Fibroblast of upper back skin (primary cell): ENCODE data around the gene BMPR1A.

ENCODE experiments used
- DNase-seq: peaks from one replicate; pipeline ENCODE4 v3.0.0-alpha.2; 2013

Gene BMPR1A

DNA sequence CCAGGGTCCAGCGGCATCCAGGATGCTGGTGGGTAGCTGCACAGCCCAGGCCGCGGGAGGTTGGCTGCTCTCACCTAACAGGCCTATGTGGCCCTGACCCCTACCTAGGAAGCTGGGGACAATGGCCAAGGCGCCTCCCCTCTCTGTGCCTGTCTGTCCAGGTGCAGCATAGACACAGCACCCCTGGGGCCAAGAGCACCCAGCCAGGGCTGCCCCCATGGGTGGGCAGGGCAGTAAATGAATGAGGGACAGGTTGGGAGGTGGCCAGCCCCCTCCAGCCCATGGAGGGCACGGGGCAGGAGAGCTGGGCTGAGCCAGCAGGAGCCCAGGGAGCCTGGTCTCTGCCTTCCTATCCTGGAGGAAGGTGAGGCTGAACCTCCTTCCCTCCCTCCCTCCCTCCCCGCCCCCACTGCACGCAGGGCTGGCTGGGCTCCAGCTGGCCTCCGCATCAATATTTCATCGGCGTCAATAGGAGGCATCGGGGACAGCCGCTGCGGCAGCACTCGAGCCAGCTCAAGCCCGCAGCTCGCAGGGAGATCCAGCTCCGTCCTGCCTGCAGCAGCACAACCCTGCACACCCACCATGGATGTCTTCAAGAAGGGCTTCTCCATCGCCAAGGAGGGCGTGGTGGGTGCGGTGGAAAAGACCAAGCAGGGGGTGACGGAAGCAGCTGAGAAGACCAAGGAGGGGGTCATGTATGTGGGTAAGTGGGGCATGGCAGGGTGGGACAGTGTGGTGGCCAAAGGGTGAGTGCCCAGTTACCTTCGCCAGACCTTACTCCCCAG is 201.9 kb downstream of the BMPR1A start, which contains the start of gene SNCG:
Gene SNCG, plus strand, starts transcription at position 484 of the 785 bp plus-strand sequence. Its CDS starts 99 bp downstream, at position 583.
- DNase-seq: no peak

- peak; percentile 43 for DNase-seq
Observed at GRCh38 chr10:86958901-86959736, 202.7 kb downstream of the BMPR1A start.

- no peak for DNase-seq
Observed at GRCh38 chr10:86959737-86960002, 203.3 kb downstream of the BMPR1A start.

GRCh38 chr10:86960003-86960862 is 203.8 kb downstream of the BMPR1A start:
- DNase-seq: peak; percentile 55

DNA sequence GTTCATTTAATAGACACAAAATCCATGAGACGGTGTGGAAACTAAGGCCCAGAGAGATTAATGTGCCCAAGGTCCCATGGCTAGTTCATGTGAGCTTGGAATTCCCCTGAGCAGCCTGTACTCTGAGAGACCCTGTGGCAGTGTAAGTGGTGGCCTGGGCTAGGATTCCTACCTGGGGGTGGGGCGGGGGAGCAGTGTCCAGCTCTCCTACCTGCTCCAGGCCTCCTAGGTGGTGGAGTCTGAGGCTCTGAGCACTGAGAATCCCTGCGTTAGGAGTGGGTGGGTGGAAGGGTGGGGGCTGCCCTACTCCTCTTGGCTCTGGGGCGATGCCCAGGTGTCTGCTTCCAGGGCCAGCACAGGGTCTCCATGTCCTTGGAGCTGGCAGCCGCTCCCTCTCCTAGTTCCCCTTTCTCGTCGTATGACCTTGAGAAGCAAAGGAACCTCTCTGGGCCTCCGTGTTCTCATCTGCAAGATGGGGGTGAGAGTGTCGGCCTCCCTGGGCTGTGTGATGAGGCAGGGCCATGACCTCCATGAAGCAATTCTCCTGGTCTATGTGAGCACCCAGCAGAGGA is 204.5 kb downstream of the BMPR1A start:
- DNase-seq: no peak

GRCh38 chr10:86961481-86962091 is 205.2 kb downstream of the BMPR1A start:
- no peak for DNase-seq

GRCh38 chr10:86962136-86962980 is 205.9 kb downstream of the BMPR1A start:
- DNase-seq: no peak

GRCh38 chr10:86962981-86963310 is 206.5 kb downstream of the BMPR1A start:
- DNase-seq: no peak

DNA sequence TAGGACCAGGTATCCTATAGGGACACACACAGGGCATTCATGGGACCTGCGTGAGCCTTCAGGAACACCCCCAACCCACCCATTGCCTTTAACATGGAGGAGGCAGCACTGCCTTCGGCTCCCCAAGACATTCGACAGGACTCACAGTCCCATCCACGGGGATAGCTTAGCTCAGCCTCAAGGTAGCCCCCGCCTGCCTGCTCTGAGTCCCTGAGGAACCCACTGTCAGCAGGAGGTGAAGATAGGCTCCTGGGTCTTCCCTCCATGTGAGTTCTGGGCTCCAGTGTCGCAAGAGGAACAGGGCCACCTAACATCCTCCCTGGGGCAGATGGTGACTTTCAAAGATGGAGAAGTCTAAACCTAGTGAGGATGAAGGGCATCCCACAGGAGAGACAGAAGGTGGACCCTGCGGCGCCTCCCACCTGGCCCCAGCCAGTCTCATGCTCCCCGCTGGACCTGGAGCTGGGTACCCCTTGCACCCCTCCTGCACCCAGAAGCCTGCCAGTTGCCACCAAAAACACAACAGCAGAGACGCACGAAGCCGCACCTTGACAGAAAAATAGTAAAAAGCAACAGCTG is 207.0 kb downstream of the BMPR1A start:
- DNase-seq: no peak

GRCh38 chr10:86964061-86964846 is 207.8 kb downstream of the BMPR1A start:
- no peak for DNase-seq

- DNase-seq: no peak
Observed at GRCh38 chr10:86964847-86965190, 208.4 kb downstream of the BMPR1A start.

DNA sequence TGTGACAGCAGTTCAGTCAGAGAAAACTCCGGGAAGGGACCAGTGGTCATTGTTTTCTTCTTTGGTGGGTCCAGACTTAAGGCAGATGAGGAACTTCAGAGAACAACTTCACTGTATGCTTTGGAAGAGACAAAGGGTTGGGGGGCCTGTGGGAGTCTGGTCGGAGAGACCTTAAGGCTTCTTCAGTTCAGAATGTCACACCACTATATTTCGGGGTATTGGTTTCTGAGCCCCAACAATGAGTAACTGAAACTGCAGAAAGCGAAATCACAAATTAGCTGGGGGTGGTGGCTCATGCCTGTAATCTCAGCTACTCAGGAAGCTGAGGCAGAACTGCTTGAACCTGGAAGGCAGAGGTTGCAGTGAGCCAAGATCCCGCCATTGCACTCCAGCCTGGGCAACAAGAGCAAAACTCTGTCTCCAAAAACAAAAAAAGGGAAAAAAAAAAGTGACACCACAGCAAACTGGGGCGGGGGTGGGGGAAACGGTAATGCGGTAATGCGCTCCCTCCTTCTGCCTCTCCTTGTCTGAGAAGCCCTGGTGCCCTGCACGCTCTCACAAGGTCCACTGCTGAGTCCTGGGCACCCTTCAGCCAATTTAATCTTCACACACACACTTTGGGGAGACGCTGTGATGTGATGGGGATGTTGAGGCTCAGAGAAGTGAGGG is 209.7 kb downstream of the BMPR1A start:
- DNase-seq: no peak

- DNase-seq: no peak
Observed at GRCh38 chr10:86967481-86967941, 211.1 kb downstream of the BMPR1A start.

- no peak for DNase-seq
Observed at GRCh38 chr10:86968271-86968993, 212.0 kb downstream of the BMPR1A start, which contains the start of gene ADIRF. Gene ADIRF, plus strand, starts transcription at chr10:86968482. Its CDS starts 63 bp downstream, at chr10:86968545.

DNA sequence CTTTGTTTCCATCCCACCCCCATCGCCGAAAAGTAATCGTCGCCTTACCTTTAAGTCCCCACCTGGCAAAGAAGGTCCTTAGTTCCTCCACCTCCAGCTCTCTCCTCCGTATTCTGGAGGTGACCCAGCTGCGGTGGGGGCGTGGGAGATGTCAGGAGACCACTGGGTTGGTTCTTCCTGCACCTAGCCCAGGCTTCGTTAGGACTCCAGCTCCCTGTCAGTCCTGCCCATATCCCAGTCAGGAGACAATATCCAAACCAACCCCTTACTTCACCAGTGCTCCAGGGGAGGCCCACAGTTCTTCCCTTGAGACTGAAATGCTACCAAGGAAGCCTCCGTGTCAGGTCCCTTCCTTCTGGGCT is 212.6 kb downstream of the BMPR1A start:
- DNase-seq: no peak

DNA sequence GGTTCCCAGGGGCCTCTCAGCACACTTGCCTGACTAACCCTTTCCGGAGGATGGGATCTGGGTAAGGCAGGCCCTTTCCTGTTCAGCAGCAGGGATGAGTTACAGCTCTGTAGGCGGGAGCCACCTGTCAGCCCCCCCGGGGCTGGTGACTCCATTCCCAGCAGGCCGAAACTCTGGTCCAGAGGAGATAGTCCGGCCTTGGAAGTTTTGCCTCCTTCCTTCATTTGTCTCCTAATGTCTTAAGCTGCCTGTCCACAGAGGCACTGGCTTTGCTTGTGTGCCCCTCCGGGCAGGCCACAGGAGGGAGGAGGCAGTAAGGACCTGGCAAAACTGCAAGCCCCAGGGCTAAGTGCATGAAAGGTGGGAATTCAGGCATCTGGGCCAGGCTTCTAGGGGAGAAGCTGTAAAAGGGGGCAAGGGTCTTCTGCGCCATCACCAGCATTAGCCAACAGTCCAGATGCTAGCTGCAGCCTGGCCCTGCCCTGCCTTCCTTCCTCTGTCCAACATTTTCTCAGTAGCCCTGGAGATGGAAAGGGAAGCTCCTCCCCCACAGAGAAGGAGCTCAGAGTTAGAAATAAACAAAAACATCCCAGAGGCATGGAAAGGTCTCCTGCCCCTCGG is 213.1 kb downstream of the BMPR1A start:
- no peak for DNase-seq

- DNase-seq: no peak
Observed at GRCh38 chr10:86970162-86970981, 214.0 kb downstream of the BMPR1A start.

DNA sequence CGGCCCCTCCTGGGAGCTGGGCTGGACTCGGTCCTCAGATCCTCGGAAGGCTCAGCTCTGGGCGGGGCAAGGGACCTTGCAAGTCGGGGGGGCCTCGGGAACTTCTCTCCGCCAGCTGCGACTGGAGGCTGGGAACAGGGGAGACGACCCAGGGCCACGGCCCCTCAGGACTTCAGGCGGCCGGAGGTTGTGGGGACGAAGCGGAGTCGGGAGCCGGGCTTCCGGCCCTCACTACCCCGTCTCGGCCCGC is 214.5 kb downstream of the BMPR1A start:
- no peak for DNase-seq
